ENCODE results near the gene SPSB1. TPM values are rescaled to one million over a fixed set of nuclear protein-coding genes. Genes with fewer than 3 reads are reported as not detected.

SPSB1 gene
- total RNA-seq, 1 experiment from 2014 or later, result 4.3 TPM

- TF ChIP-seq CTCF (IDR thresholded peaks at IDR 0.05) (no peak), FOXK1 (CRISPR knock-in tag; IDR thresholded peaks at IDR 0.05) (no peak), ATF1 (CRISPR knock-in tag; IDR thresholded peaks at IDR 0.05) (no peak), MXD4 (CRISPR knock-in tag; IDR thresholded peaks at IDR 0.05; ENCODE audit: borderline replicate concordance) (no peak), ZNF138 (CRISPR knock-in tag; conservative IDR thresholded peaks at IDR 0.05) (no peak), HMGA2 (CRISPR knock-in tag; IDR thresholded peaks at IDR 0.05) (no peak), ZNF263 (CRISPR knock-in tag; IDR thresholded peaks at IDR 0.05; ENCODE audit: low read depth) (no peak), TEAD4 (CRISPR knock-in tag; IDR thresholded peaks at IDR 0.05) (no peak), ERG (CRISPR knock-in tag; IDR thresholded peaks at IDR 0.05) (no peak), TEAD1 (CRISPR knock-in tag; IDR thresholded peaks at IDR 0.05) (no peak), E2F4 (CRISPR knock-in tag; IDR thresholded peaks at IDR 0.05; ENCODE audit: borderline replicate concordance, low read depth) (no peak)
These were observed 56.7 kb downstream of the SPSB1 start (continued) for GRCh38 chr1:9349331-9349851.

GRCh38 chr1:9350013-9350908 lies 57.6 kb downstream of the SPSB1 start:
- no peak overlapping the region for H3K4me3 Mint-ChIP-seq
- H3K27me3 Mint-ChIP-seq (ENCODE audit: low read depth), result no peaks in the 10 kb centered on the region; the same call in 1 of the 2 replicates
- H3K27ac Mint-ChIP-seq, result peak overlapping the region; percentile 80; the same call in 1 of the 2 replicates

GRCh38 chr1:9350960-9351359 lies 58.3 kb downstream of the SPSB1 start:
- ATAC-seq (no peak), DNase-seq (ENCODE audit: low spot score) (no peak)
- ChIA-PET CTCF (interaction anchor here (1.6 to 2.7 kb wide), 2 partner anchors 20 to 140 kb away, joined by 6 to 9 read pairs; no protein-coding TSS in a partner anchor), POLR2A (interaction anchor here (0.5 kb wide), 1 partner anchor 380 kb away, joined by 3 read pairs; no protein-coding TSS in a partner anchor)
- Mint-ChIP-seq H3K4me3 (no peak overlapping the region), H3K27ac (peak overlapping the region; percentile 51; the same call in 1 of the 2 replicates), H3K36me3 (no peaks in the 10 kb centered on the region), H3K4me1 (peaks cover 28% of the 10 kb centered on the region), H3K27me3 (ENCODE audit: low read depth) (no peaks in the 10 kb centered on the region; the same call in 1 of the 2 replicates), H3K9me3 (no peaks in the 10 kb centered on the region)
- no peak for TF ChIP-seq MXD4 (CRISPR knock-in tag; IDR thresholded peaks at IDR 0.05; ENCODE audit: borderline replicate concordance)
- no peak for TF ChIP-seq STAT6 (CRISPR knock-in tag; conservative IDR thresholded peaks at IDR 0.05; ENCODE audit: low read depth)
- no peak for TF ChIP-seq ZNF671 (CRISPR knock-in tag; IDR thresholded peaks at IDR 0.05)
- TF ChIP-seq NFYB (CRISPR knock-in tag; conservative IDR thresholded peaks at IDR 0.05; ENCODE audit: low read depth), result no peak
- TF ChIP-seq HMGA2 (CRISPR knock-in tag; IDR thresholded peaks at IDR 0.05), result no peak
- TF ChIP-seq GABPB1 (CRISPR knock-in tag; IDR thresholded peaks at IDR 0.05), result no peak
- TF ChIP-seq PREB (CRISPR knock-in tag; IDR thresholded peaks at IDR 0.05; ENCODE audit: borderline replicate concordance), result no peak
- no peak for TF ChIP-seq ZNF232 (CRISPR knock-in tag; IDR thresholded peaks at IDR 0.05)
- no peak for TF ChIP-seq KAT7 (CRISPR knock-in tag; IDR thresholded peaks at IDR 0.05; ENCODE audit: borderline replicate concordance)

More at GRCh38 chr1:9350013-9350908, 57.6 kb downstream of the SPSB1 start:
- TF ChIP-seq GRHL2 (CRISPR knock-in tag; IDR thresholded peaks at IDR 0.05; ENCODE audit: insufficient replicate concordance, severe bottlenecking) (no peak), IRF1 (CRISPR knock-in tag; IDR thresholded peaks at IDR 0.05) (no peak), ZNF263 (CRISPR knock-in tag; IDR thresholded peaks at IDR 0.05; ENCODE audit: low read depth) (0 out of 2 replicates have a peak, but pooled peaks have one; percentile 34), ZNF423 (CRISPR knock-in tag; IDR thresholded peaks at IDR 0.05) (no peak), FOXK1 (CRISPR knock-in tag; IDR thresholded peaks at IDR 0.05) (no peak)
- peaks cover 28% of the 10 kb centered on the region for H3K4me1 Mint-ChIP-seq
- POLR2A ChIA-PET, result no interaction called here
- no peaks in the 10 kb centered on the region for H3K36me3 Mint-ChIP-seq
- DNase-seq (ENCODE audit: low spot score) (no peak), ATAC-seq (no peak)
- no peaks in the 10 kb centered on the region for H3K9me3 Mint-ChIP-seq
- CTCF ChIA-PET, result interaction anchor here (1.1 kb wide), 1 partner anchor 83 kb away, joined by 3 read pairs; no protein-coding TSS in a partner anchor
